Fibroblast of skin of right biceps (primary cell): ENCODE measurements around the gene TNRC6B.
A peak's percentile ranks its signal among the peaks of the same experiment; 100 is the strongest.

Experiments
- DNase-seq: peaks from one replicate; pipeline ENCODE4 v3.0.0-alpha.2; 2013

Gene TNRC6B

DNA sequence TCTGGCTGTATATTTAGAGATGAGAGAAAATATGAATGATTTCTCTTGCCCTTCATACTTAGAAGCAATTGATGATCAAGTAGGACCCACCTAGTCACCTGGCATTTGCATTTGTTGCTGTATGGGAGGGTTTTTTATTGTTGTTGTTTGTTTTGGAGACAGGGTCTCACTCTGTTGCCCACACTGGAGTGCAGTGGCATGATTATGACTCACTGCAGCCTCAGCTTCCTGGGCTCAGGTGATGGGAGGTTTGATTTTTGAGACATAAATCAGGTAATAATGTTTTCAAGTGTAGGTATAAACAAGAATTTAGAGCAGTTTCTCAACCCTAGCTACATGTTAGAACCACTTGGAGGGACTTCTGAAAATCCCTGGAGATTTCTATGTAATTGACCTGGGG is 63.0 kb downstream of the TNRC6B start:
- DNase-seq, result no peak

DNA sequence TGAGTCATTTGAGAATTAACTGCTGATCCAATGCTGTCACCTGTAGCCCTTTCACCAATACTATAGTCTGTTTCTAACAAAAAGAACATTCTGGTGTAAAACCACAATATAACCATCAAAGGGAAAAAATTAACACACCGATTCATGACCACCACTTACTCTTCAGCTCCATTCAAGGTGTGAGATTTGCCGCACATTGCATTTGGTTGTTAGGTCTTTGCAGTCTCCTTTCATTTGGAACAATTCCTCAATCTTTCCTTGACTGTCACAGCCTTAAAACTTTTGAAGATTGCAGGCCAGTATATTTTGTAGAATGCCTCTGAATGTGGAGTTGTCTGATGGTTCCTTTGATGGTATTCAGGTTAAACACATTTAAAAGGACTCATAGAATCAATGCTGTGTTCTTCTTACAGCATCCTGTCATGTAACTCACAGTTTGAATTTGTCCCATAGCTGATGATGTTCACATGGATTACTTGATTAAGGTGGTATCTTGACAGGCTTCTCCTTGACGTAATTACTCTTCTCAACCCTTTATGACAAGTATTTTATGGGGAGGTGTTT is 63.6 kb downstream of the TNRC6B start:
- no peak for DNase-seq

DNA sequence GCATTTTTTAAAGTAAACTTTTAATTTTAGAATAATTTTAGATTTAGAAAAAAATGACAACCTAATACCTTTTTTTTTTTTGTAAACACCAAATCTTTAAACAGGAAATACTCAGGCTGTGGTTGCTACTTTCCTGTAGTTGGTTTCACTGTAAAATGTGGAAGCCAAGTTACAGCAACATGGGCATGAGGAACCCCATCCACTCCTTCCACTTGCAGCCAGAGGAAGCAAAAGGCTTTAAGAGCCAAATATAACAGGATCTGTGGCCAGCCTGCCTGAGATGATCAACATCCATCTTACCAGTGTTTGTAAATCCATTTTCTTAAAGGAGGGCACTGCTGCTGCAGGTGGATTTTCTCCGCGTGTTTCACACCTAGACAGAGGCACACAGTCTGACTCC is 66.2 kb downstream of the TNRC6B start:
- DNase-seq, result no peak

DNA sequence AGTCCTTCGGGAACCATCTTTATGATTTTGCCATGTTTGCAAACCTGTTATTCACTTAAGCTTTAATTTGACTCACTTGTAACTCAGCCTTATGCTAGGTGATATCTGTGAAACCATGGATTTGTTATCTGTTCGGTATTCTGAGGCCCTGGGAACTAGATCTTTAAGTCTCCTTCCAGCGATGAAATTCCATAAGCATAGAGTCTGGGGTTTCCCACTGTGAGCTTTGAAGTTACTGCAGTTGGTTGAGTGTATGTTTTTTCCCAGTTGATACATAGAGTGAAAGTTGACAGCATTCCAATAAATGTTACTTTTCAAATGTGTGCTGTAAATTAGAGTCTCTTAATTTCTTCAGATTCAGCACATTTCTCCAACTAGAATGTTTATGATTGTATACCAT is 66.9 kb downstream of the TNRC6B start:
- DNase-seq, result no peak

DNA sequence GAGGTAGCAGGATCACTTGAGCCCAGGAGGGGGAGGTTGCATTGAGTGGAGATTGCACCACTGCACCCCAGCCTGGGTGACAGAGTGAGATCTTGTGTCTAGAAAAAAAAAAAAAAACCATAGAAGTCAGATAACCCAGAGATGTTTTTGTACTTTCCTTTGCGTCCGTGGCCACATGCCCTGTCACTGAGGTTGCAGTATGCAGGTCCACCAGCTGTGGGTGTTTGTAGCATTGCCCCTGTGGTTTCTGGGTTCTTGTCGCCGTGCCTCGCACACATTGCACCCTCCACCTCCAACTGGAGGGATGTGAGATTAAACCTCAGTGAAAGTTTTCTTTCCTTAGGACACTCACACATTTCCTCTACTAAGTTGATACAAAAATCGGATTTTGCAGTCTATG is 70.3 kb downstream of the TNRC6B start:
- no peak for DNase-seq

DNA sequence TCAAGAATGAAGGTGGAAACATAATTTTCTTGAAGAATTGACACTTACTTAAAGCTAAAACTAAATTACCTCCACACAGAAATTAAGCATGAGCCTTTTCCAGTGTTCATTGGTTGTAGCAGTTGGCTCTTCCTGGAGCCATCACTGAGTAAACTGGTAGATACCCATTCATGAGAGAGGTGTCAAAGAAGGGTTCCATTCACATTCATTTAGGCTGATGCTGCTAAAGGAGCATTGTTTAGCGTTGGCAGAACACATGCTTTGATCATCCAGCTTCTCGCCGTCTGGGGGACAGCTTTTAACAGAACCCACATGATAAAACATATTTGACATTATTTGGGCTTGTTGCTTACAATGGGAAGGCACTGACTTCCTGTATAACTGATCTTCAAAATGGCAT is 71.6 kb downstream of the TNRC6B start:
- no peak for DNase-seq

DNA sequence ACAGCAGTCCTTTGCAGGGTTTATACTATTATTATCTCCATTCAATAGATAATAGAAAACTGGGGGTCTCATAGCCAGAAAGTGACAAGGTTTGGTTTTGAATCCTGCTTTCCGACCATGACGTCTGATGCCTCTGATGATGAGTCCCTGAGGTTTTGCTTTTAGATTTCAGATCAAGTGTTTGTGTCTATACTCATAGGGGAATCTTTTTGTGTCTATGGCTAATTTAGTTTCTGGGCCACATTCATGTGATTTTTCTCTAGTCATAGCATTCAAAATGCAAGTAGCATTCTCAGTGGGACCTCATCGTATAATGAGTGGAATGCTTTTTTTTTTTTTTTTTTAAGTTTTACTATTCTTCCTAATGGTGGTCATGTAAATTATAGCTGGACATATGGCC is 72.9 kb downstream of the TNRC6B start:
- no peak for DNase-seq

DNA sequence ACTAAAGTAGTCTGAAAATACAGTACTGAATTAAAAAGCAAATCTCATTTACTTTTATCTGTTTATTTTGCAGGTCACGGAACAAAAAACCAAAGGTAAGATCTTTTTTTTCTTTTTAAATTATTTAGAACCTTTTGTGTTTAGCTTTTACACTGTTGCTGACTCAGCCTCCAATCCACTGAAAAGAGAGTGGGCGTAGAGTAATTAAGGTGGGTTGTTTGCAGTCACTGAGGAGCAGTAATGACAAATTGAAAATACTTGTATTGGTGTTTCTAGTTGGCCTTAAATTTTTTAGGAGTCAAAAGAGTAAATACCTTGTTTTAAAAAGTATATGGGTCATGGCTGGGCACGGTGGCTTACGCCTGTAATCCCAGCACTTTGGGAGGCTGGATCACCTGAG is 73.4 kb downstream of the TNRC6B start:
- no peak for DNase-seq

DNA sequence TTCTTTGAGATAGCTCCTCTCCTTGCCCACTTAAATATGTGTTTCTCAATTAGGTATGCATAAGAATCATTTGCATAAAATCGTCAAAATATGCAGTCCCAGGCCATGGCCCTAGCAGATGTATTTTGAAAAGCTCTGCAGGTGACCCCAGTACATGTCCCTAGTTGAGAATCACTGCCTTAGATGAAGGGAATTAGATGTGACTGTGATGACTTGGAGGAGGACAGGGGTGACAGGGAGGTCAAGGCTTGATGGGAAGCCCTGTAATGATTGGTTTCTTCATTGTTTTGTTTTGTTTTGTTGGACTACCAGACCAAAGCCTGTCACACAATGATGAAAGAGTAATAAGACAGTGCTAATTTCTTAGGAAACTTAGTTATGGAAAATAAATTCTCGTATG is 74.4 kb downstream of the TNRC6B start:
- DNase-seq, result no peak

DNA sequence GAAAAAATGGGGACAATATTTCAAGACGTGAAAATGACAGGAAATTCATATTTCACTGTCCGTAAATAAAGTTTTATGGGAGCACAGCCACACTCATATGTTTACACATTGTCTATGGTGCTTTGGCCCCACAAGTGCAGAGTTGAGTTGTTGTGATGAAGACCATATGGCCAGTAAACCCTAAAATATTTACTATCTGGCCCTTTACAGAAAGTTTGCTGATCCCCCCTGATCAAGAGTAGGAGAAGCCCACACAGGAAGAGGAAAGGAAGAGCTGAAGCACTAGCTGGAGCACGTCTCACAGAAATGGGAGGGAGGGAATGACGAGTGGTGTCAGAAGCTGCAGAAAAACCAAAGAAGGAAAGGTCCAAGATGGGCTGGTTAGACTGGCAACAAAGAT is 78.8 kb downstream of the TNRC6B start:
- DNase-seq, result no peak

DNA sequence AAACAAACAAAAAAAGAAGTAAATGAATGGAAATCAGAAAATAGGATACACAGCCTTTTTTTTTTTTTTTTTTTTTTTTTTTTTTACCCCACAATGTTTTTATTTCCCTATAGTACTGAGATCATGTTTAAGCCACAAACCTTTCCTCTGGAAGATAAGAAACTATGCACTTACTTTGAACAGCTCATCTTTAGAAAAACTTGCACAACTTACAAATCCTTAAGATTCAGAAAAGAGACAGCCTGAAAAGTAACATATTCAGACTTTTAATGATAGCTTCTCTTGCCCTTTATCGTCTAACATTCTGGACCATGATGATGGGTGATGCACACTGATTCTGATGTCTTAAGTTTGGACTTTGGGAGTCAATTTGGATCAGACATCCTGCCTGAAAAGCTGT is 80.3 kb downstream of the TNRC6B start:
- DNase-seq, result no peak

DNA sequence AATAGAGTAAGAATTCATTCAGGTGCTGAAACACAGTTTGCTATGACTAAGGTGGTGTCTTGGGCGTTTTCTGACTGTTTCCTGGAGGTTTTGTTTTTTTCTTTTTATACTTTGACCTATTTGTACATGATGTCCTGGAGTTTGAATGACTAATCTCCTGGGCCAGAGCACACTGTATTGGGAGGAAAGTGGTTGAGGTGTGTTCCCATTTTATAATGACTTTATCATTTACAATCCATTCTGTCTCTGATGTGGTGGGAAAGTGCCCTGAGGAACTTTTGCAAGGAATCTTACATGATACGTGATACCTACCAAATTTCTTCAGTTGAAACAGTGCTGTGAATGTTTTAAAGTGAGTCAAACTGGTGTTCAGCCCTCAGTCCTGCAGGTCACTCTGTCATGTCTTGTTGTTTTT is 80.8 kb downstream of the TNRC6B start:
- no peak for DNase-seq

DNA sequence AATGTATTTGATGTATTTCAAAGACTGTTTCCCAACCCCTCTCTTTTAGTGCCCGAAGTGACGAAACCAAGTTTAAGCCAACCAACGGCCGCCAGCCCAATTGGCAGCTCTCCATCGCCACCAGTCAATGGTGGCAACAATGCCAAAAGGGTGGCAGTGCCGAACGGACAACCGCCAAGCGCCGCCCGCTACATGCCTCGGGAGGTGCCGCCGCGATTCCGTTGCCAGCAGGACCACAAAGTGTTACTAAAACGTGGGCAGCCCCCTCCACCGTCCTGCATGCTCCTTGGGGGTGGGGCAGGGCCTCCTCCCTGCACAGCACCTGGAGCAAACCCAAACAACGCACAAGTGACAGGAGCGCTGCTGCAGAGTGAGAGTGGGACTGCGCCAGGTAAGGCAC is 84.1 kb downstream of the TNRC6B start:
- no peak for DNase-seq

DNA sequence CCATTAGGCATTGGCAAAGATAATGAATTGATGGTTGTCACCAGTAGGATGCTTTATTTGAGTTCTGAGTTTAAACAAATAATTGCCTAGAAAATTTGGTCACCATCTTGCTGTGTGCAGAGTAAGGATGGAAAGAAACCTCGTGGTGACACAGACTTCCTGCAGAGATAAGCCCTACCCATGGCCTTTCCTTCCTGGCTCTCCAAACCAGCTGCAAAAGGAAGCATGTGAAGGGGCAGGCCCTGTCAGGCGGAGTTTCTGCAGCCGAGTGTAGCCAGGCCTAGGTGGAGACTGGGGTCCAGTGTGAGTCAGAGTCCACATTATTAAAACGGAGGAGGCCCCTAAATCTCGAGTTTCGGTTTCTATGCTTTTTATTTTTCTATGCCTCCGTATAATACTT is 85.5 kb downstream of the TNRC6B start:
- DNase-seq, result no peak

DNA sequence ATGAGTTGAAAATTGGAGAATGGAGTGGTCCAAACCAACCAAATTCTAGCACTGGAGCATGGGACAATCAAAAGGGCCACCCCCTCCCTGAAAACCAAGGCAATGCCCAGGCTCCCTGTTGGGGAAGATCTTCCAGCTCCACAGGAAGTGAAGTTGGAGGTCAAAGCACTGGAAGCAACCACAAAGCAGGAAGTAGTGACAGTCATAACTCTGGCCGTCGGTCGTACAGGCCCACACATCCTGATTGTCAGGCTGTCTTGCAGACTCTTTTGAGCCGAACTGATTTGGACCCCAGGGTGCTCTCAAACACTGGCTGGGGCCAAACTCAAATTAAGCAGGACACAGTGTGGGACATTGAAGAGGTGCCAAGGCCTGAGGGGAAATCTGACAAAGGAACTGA is 88.1 kb downstream of the TNRC6B start:
- DNase-seq, result no peak

DNA sequence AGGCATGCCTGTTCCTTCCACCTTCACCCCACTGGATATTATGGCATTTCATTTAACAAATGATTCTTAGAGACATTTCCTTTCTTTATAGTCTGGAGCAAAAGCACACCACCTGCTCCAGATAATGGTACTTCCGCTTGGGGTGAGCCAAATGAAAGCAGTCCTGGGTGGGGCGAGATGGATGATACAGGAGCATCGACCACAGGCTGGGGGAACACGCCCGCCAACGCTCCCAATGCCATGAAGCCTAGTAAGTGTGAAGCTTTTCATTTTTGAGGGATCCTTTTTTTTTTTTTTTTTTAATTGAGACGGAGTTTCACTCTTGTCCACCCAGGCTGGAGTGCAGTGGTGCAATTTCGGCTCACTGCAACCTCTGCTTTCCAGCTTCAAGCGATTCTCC is 92.3 kb downstream of the TNRC6B start:
- no peak for DNase-seq

DNA sequence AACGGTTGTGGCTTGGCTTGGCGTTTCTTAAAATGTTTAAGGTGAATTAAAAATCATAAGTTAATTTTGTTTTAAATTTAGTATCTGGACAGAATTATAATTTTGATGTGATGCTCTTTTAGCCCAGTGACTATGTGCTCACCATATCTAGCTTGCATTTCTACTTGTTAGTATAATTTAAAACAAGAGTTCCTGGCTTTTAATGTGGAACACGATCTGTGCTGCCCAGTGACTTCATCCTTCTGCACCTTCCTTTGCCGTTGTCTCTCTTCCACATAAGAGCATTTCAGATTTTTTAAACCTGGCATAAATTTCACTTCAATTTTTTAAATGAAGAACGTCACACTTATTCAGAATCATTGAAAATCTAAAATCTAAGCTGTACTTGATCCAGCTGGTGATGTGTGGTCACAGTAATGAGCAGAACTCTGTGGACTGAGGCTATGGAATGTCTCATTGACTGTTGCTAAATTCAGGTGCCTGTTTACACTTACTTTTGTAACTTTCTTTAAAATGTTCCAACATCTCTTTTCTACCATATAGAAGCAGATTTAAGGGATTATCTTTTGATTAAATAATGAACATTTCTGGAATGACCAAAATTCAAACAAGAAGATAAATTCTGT is 93.1 kb downstream of the TNRC6B start:
- no peak for DNase-seq

DNA sequence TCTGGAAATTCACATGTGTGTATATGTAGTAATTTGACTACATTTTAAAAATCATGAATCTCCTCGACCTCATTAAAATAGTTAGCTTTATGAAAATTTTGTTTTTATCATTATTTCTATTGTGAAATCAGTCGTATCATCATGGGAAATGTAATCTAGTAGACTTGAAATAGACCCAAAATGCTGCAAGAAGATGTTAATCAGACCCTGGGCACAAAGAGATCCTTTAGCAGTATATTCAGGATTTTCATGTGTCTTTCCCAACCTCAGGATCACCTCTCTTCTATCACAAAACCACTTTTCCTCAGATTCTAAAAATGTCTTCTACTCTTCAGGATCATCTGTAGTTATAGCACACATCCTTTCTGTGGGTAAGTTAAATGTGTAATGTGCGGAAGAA is 93.7 kb downstream of the TNRC6B start:
- no peak for DNase-seq

DNA sequence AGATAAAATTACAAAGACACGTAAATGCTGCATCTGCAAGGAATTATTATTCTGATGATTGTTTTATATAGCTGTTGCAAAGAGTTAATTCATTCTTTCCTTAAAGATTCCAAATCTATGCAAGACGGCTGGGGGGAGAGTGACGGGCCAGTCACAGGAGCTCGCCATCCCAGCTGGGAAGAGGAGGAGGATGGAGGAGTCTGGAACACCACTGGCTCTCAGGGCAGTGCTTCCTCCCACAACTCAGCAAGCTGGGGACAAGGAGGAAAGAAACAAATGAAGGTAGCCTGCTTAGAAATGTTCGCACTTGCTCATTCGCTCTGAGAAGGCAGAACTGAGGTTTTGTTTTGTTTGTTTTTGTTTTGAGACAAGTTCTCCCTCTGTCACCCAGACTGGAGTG is 95.6 kb downstream of the TNRC6B start:
- DNase-seq, result no peak

DNA sequence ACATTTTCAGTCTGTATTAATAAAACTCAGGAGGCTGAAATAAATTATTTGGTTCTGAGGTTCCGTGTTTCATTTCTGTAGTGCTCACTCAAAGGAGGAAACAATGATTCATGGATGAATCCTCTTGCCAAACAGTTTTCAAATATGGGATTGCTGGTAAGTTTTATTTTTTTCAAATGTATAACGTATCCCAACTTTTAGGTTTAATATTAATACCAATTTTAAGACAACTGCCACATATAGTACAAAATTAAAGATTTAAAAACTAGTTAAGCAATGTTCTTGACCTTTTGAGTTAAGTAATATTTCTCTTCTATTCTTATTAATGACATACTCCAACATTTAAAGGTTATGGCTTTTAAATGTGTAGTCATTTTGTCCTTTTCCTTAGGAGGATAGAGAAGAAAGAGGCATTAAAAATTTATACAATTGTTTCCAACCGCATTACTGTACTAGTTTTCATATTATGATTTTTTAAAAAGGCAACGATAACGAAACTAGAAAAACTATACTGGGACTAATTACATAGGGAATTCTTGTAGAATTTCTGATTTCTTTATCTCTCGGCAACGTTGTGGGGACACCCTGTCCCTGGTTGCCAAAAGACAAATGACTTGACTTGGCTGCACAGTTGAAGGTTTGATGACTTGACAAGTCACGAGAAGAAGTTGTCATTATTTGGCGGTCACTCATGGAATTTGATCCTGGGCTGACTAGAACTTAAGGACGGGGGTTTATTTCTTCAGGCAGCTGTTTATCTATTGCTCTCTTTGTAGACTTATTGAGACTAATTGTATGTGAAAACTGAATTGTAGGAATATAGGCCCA is 99.5 kb downstream of the TNRC6B start:
- peak; percentile 35 for DNase-seq

DNA sequence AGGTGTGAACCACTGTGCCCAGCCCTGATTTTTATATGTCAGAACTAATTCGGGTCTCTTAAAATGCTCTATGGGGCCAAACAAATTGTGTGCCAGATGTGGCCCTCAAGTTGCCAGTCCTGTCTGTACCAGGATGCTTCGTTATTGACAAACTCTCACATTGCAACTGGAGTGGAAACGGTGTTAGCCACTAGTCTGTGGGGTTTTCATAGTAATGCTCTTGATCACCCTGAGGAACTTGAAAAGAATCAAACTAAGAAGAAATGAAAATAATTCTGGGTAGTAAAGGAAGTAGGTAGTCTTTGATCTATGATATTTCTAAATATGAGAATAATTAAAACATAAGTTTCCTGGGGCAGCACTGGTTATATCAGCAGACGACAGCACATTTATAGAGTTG is 101.3 kb downstream of the TNRC6B start:
- no peak for DNase-seq

DNA sequence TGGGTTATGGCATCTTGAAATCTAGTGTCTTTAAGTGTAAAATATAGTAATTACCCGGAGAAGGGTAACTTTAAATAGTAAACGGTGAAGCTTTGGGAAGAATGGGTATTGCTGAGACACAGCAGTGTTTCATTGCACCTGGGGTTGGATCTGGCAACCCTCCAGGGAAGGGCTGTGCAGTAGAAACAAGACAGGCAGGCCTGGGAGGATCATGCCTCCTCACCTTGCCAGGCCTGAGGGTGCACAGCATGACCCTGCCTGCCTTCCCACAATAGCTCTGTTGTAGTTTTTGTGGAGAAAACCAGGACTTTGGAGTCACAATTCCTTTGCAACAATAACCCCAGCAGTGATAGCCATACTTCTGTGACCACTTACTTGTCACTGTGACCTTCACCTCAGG is 104.0 kb downstream of the TNRC6B start:
- no peak for DNase-seq

DNA sequence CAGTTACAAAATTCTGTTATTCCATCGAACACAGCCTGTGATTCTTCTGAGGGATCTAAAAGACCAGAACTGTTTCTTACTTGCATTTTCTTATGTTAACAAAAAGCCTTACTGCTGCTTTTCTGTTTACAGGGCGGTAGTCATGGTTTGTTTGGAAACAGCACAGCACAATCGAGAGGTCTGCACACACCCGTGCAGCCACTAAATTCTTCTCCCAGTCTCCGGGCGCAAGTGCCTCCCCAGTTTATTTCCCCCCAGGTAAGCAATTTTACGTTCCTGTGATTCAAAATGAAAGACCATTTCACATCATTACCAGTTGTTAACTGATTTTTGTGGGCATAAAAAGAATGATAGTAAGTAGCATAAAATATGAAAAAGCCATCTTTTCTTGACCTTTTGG is 107.8 kb downstream of the TNRC6B start:
- no peak for DNase-seq

DNA sequence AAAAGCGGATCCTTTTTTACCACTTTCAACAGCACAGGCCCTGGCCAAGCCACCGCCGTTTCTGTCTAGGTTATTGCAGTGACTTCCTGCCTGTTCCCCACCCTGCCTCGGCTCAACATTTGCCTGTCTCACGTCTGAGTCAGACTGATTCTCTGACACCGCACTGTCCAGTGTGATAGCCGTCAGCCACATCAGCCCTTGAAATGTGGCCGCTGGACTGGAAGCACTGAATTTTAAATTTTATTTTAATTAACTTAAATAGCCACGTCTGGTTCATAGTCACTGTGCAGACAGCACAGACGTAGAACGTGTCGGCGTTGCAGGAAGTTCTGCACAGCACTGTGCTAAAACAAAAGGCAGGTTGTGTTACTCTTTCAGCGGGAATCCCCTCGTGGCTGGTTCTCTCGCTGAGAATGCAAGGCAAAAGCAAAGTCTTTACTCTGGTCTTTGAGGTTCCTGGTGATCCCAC is 112.3 kb downstream of the TNRC6B start:
- DNase-seq, result no peak

DNA sequence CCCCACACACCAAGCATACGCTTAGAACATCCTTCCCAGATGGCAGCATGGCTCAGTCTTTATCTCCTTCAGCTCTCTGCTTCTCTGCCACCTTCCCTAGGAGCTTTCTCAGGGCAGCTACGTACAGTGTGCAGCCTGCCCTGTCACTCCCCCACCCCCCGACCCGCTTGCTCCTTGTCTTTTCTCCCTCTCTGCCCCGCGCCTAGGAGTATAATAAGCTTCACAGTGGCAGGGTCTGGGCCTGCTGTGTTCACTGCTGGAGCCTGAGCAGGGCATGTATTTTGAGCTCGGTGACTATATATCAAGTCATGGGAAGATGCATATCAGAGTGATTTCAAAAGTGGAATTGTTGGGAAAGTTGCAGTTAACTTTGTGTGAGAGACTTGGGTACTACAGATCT is 112.8 kb downstream of the TNRC6B start:
- DNase-seq, result no peak
